Limb (tissue), 2 donors: ENCODE data around the gene ATP8B3.
"Not testable (repeated sequence)": the region's sequence is repeated elsewhere in the genome, so short reads cannot be mapped to it uniquely, and the experiment has no call there.

ENCODE experiments used
- DNase-seq, 2 donors: peaks; one replicate each; pipeline ENCODE4 v3.0.0-alpha.2; 2016; ENCODE audit errors: extremely low spot score in 2 of 2

ATP8B3 gene

DNA sequence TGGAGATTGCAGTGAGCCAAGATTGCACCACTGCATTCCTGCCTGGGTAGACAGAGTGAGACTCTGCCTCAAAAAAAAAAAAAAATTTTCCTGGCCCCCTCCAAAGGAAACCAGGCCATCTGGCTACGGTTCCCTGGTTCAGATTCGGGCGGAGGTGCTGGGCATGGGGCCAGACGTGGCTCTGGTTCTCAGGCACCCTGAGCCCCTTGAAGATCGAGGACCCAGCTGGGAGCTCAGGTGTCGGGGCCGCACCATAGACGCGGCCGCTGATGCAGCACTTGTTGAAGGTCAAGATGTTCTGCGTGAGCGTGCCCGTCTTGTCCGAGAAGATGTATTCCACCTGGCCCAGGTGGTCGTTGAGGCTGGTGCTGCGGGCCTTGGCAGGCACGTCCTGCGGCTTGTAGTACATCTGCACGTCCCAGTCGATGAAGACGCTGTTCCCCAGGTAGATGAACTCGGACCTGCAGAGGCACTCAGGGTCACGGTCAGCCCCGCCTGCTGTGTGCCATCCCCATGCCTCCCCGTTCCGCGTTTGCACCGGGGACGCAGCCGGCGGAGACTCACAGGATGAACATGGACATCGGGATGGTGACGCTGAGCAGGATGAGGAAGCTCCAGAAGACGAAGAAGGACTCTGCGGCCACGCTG lies 12.3 kb downstream of the ATP8B3 start:
- DNase-seq = no peak

DNA sequence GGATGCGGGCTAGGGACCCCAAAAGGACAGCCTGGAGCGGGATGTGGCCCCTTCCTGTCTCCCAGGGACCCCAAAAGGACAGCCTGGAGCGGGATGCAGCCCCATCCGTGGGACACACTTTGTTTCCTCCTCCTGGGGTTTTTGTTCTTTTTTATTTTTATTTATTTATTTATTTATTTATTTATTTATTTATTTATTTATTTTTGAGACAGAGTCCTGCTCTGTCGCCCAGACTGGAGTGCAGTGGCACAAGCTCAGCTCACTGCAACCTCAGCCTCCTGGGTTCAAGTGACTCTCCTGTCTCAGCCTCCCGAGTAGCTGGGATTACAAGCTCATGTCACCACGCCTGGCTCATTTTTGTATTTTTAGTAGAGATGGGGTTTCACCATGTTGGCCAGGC lies 14.8 kb downstream of the ATP8B3 start:
- not testable (repeated sequence) for DNase-seq

DNA sequence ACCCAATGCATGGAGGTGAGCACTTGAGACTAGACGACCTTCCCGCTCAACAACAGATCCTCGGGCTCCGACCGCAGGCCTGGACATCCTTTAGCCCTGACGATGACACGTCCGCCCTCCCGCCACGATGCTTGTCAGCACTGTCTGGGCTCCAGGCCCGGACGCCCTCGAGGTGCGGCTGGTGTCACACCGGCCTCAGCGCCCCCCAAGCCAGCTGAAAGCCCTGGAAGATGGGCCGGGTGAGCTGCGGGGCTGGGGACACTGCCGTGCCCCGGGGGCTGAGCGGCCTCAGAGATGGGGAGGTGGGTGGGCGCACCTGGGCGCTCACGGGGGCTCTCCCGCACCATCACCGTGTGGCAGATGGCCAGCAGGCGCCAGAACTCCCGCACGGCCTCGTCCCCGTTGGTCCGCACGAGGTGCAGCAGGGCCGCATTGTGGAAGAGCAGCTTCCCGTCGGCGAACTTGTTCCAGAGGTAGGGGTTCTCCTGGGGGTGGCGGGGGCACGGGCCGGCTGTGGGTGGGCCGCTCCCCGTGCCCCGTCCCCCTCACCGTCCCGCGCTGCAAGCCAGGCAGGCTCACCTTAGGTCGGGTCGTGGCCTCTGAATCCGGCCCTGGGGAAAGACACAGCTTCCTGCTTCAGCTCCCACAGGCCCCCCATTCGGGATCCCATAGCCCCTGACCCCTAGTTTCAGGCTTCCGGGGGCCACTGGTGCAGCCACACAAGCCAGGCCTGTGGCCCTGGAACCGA lies 15.5 kb downstream of the ATP8B3 start:
- DNase-seq = no peak

DNA sequence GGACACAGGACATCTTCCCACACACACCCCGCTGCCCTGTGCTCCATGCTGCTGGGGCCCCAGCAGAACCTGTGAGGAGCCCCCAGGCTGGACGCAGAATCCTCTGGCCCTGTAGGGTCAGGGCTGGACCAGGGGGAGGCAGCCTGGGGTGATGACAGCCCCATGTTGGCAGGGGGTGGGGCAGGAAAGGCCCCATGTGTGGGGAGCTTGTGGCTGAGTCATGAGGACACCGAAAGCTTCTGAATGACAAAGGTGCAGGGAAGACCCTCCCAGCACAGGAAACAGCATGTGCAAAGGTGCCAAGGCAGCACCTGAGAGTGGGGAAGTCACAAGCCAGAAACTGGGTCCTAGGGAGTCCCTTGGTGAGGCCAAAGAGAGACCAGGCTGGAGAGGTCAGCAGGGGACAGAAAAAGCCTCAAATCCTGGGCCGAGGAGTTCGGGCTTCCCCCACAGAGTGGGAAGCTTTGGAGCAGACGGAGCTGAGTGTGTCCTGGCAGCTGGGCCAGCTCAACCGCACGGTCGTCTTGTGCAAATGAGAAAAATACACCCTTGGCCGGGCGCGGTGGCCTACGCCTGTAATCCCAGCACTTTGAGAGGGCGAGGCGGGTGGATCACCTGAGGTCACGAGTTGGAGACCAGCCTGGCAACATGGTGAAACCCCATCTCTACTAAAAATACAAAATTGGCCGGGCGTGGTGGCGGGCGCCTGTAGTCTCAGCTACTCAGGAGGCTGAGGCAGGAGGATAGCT lies 17.5 kb downstream of the ATP8B3 start:
- DNase-seq = no peak

DNA sequence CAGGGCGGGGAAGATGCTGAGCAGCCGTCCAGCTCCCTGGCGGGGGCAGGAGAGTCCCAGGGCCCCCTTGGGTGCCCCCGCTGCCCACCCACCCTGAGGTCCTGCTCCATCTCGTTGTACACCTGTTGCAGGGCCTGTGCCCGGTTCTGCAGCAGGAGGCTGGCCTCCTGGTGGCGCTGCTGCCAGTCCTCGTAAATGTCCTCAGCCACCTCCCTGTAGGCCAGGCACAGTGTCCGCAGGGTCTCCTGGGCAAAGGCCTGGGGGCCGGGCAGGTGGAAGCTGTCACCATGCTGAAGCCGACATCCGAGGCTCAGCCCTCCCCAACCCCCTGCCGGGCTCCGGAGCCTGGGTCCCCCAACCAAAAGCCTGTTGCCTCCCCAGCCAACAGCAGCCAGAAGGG lies 20.2 kb downstream of the ATP8B3 start:
- DNase-seq = no peak

DNA sequence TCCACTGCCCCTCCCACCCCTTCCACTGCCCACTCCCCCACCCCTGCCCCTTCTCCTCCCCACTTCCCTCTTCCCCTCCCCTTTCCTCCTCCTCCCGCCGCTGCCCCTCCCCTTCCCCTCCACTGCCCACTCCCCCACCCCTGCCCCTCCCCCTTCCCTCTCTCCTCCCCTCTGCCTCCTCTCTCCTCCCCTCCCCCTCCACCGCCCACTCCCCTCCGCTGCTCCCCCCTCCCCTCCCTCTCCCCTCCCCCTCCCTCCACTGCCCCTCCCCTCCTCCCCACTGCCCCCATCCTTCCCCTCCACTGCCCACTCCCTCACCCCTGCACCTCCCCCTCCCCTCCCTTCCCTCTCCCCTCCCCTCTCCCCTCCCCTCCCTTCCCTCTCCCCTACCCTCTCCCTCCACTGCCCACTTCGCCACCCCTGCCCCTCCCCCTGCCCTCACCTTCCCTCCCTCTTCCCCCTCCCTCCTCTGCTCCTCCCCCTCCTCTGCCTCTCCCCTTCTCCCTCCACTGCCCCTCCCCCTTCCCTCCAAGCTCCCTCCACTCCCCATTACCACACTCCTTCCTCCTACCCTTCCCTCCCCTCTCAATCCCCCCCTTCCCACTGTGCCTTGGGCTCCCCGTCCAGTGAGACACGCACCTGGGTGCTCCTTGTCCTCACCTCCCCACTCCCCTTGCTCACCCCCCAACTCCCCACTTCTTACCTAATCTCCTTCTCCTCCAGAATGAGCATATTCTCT lies 21.9 kb downstream of the ATP8B3 start:
- no peak for DNase-seq

DNA sequence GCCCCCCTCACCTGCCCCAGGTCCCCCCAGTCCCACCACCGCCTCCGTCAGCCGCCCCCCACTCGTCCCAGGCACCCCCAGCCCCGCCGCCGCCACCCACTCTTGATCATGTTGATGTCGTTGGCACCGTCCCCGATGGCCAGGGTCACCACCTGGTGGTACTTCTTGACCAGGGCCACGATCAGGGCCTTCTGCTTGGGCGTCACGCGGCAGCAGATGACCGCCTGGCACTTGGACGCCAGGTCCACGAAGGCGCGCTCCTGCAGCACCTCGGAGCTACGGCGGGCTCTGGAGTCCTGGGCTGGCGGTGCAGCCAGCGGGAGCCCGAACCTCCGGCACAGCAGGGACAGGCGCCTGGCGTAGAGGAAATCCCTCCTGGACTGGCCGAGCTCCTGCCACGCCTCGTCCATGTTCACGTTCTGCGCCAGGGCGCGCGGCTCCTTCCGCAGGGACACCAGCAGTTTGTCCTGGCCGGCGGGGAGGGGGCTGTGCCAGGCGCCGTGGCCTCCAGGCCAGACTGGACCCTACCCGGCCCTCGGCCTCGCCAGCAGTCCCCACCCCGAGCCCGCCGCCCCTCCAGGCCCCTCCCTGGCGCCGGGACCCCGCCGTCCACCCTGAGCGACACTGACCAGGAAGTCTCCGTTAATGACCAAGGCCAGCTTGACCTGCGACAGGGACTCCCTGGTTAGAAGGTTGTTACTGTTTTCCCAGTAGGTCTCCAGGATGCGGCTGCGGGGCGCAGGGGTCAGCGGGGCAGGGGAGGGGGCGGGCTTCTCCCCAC lies 22.6 kb downstream of the ATP8B3 start:
- no peak for DNase-seq

DNA sequence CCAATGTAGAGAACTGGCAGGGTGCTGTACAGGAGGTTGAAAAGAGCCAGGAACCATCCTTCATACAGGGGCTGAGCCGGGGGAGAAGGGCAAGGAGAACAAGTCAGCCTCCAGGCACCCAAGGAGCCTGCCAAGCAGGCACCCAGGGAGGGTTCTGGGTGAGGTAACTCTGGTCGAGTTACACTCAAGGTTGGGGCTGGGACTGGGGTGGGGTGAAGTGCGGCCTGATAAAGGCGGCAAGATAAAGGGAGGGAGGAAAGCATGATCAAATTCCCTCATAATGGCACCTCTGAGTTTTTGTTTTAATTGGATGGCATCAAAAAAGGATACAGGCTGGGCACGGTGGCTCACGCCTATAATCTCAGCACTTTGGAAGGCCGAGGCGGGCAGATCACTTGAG lies 25.0 kb downstream of the ATP8B3 start:
- DNase-seq = no peak

DNA sequence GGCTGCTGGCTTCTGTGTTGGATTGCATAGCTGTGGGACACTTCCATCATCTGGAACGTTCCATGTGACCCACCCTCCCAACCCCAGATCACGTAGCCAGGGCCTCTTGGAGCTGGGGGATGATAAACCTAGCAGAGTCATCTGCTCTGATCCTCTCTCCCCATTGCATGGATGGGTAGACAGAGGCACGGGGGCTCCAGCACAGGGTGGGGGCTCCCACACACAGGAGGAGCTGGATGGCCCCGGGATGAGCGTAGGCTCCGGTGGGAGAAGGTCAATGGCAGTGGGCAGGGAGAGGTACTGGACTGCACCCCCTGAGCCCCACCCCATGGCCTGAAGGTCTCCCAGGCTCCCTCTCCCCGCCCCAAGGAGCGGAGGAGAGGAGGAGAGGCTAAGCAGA lies 25.4 kb downstream of the ATP8B3 start:
- DNase-seq = no peak

DNA sequence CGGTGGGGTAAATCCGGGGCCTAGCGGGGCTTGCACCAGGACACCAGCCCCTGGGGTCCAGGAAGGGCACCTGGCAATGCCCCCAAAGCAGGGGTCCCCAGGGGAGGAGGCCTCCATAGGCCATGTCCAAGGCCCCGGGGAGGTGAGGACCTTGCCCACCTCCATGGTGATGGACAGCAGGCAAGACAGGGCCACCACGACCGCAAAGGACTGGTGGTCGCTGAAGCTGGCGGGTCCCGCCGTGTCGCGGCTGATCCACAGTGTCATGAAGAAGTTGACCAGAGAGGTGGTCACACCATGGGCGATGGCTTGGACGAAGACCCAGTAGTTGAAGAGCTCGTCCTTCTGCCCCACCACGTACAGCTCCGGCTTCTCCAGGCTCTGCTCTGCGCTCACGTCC lies 26.8 kb downstream of the ATP8B3 start:
- no peak for DNase-seq

DNA sequence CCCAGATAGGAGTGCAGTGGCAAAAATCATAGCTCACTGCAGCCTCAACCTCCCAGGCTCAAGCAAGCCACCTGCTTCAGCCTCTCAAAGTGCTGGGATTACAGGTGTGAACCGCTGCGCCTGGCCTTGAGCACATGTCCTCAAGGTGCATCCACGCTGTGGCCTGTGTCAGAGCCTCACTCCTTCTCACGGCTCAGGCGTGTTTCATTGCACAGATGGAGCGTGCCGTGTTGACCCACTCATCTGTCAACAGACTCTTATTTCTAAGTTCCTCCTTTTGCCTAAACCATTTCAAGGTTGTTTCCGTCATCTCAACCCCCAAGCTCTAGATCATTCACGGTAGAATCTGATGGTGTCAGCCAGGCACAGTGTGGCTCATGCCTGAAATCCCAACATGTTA lies 28.2 kb downstream of the ATP8B3 start:
- DNase-seq = no peak

DNA sequence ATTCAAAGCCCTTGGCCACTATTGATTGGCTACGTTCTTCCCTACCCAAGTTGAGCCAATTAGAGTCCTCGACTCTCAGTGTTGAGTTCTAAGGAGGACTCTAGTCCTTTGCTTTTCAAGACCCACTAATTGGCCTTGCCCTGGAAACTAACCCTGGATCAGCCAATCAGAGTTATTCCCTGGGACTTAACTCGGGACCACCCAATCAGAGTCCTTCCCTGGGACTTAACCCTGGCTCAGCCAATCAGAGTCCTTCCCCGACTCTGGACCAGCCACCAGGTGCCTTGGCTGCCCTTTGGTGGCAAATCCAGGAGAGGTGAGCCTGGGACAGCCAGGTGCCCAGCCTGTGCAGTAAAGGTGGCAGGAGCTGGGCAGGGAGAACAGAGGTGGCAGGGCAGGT lies 28.7 kb downstream of the ATP8B3 start:
- no peak for DNase-seq

DNA sequence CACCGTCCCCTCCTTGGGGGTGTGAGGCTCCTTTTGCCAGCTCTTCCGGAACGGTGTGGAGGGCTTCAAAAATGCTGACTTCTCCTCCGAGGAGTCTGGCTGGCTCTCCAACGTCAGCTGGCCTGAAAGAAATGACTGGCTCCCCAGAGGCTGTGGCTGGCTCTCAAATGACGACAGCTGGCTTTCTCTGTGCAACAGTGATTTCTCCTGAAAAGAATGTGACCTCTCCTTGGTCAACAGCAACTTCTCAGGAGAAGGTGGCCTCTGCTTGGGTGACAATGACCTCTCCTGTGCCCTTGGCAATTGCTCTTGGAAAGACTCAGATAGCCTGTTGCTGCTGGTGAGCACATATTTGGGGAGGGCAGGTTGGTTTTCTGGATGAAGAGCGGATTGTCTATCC lies 29.6 kb downstream of the ATP8B3 start:
- DNase-seq = no peak

DNA sequence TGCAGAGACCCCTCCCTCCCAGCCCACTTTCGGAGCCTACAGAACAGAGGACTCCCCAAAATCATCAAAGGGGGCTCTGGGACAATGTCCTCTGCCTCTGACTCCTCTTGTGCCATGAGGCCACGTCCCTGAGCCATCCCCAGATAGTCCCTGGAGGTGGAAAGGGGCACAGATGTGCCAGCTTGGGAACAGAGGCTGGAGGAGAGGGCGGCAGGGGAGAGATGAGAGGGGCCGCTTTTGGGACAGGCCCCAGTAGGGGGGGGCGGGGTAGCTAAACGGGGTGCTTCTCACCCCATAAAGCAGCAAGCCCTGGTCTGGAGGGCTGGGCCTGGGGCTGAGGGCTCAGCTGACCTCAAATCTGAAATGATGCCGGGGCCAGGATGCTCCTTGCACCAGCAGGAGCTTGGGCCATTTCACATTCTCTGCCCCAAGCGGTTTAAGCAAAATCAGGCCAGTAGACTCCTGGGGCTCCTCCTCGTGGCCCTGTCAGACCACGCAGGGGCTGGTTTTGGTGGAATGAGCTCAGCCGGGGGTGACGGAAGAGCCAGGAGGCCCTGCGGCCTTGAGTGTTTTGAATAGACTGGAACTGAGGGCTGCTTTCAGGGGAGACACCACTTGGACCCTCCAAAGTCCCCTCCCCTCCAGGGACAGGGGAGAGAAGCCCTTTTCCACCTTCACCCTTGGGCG lies 31.7 kb downstream of the ATP8B3 start:
- no peak for DNase-seq

DNA sequence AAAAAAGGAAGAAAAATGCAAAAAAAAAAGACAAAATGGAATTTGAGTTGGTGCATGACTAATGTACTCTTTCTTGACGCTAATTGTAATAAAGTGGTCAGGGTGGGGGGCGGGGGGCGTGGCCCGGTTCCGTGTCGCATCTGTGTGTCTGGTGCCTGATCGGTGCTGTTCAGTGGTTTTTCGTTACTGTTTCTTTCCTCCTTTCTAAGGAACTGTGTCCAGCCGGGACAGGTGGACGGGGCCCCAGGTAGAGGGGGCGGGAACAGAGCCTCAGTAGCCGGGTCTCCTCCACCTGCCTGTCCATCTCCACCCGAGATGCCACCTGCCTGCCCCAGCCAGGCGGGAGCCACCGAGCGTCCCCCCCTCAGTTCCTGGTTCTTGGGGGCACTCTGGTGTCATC lies 32.5 kb downstream of the ATP8B3 start:
- no peak for DNase-seq

DNA sequence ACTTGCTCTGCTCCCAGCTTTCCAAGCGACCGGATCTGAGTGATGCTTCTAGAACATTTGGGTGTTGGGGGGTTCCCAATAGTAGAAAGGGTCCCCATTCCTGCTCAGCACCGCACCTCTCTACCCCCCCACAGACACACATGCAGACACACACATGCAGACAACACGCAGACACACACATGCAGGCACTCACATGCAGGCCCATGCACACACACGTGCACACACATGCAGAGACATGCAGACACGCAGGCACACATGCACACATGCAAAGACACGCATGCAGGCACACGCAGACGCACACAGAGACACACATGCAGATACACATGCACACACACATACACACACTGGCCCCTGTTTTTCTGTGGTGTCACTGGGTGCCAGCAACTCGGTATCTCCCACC lies 34.9 kb downstream of the ATP8B3 start:
- DNase-seq = no peak

DNA sequence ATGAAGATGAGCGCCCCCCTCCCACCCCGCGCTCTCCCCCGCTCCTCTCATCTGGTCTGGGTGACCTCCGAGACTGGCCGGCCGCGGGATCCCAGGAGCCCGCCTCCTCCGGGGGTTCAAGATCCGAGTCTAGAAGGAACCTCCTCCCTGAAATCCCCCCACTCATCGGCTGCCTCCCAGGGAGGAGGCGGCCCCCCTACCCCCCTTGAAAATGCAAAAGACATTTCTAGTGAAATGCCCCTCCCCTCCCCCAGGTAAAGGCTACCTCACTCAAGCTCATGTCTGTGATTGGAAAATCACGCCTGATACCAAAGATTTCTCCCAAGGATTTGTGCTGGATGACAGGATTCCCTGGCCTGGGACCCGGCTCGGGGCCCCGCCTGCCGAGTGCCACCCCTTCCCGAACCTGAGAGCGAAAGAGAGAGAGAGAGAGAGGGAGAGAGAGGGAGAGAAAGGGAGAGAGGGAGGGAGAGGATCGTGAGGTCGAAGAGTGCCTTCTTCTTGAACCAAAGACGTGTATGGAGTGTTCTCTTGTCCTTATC lies 35.4 kb downstream of the ATP8B3 start:
- no peak for DNase-seq

DNA sequence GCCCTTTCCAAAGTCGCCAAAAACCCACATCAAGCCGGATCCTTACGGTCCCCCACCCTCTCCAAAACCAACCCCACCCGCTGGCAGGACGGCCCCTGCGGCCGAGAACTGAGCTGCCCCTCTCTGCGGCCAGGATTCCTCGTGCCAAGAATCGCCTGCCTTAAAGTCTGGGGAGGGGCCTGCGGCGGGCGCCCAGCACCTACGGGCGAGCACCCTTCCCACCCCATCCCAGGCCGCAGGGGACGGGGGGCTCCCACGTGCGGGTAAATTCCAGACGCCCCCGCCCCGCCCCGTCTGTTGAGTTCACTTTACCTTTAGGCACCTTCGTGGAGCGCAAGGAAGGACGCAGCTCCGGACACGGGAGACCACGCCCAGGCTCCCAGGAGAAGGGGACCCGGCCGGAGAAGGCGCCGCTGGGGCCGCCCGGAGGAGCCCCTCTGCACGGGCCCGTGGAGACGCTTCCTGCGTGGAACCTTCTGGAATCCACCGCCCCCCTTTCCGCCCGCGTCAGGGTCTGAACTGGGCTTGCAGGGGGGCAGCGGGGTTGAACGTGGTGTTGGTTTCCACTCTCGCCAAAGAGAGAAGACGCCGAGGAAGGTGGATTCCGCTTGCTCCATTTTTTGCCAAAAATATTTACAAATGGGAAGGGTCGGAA lies 36.0 kb downstream of the ATP8B3 start:
- no peak for DNase-seq

DNA sequence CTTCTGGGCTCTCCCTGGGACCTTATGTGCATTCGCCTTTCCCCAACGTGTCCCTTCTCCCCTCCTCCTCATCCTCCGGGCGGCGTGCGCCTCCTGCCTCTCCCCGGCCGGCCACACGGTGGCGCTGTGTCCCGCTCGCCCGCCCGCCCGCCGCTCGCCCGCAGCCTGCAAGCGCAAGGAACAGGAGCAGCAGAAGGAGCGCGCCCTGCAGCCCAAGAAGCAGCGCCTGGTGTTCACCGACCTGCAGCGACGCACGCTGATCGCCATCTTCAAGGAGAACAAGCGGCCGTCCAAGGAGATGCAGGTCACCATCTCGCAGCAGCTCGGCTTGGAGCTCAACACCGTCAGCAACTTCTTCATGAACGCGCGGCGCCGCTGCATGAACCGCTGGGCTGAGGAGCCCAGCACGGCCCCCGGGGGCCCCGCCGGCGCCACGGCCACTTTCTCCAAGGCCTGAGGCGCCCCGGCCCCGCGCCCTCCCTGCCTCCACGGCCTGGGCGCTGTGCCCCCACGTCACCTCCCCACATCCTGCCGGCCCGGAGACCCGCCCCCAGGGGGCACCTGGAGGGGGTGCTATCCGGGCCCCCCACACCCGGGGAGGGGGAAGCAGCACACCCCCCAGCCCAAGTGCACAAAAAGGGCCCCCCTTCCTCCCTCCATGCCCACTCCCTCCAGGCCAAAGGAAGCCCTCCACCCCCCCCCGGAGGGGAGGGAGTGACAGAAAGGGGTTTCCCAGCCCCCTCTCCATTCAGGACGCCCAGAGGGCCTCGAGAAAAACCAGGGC lies 36.9 kb downstream of the ATP8B3 start:
- DNase-seq = no peak
